ENCODE data around the gene CDKN2C.
"Not testable (repeated sequence)": the region's sequence is repeated elsewhere in the genome, so short reads cannot be mapped to it uniquely, and the experiment has no call there.

The CDKN2C gene

DNA sequence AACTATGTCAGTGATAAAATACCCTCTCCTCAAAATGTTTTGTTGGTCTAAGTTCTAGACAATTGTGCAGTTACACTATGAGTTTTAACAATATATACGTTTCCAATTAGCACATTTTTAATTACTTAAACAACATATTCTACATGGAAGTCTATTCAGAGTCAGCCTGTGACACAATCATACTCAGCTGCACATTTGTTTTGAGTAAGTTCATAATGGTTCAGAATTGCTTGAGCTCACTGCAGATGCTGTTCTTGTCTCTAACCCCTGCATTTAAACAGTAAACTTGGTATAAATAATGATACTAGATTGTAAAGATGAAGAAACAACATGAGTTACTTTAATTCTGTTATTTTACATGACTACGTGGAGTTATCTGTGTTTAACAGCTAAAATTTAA lies 30.6 kb downstream of the CDKN2C start:
- TF ChIP-seq, protein P1, sequence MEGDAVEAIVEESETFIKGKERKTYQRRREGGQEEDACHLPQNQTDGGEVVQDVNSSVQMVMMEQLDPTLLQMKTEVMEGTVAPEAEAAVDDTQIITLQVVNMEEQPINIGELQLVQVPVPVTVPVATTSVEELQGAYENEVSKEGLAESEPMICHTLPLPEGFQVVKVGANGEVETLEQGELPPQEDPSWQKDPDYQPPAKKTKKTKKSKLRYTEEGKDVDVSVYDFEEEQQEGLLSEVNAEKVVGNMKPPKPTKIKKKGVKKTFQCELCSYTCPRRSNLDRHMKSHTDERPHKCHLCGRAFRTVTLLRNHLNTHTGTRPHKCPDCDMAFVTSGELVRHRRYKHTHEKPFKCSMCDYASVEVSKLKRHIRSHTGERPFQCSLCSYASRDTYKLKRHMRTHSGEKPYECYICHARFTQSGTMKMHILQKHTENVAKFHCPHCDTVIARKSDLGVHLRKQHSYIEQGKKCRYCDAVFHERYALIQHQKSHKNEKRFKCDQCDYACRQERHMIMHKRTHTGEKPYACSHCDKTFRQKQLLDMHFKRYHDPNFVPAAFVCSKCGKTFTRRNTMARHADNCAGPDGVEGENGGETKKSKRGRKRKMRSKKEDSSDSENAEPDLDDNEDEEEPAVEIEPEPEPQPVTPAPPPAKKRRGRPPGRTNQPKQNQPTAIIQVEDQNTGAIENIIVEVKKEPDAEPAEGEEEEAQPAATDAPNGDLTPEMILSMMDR (IDR thresholded peaks at IDR 0.05; ENCODE audit: borderline replicate concordance, insufficient read depth, low read depth, low read length): no peak
- no peak overlapping the region for H3K4me3 ChIP-seq (ENCODE audit: low read depth, low read length)

DNA sequence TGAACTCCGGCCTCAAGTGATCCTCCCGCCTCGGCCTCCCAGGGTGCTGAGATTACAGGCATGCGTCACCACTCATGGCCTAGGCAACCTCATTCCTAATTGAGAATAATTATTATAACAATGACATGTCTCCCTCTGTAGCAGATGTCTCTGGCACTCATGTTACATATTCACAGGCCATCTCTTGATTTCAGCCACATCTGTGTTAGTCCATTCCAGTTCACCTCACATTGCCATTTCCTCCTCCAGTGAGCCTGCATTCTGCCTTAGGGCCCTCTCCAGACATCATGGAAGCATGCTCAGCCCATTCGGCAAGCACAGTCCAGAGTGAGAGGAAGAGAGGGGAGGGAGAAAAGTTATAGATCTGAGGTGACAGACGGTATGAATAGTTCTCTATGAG lies 32.5 kb downstream of the CDKN2C start:
- TF ChIP-seq, protein P1 (IDR thresholded peaks at IDR 0.05; ENCODE audit: borderline replicate concordance, insufficient read depth, low read depth, low read length): no peak
- H3K4me3 ChIP-seq (ENCODE audit: low read depth, low read length): no peak overlapping the region

DNA sequence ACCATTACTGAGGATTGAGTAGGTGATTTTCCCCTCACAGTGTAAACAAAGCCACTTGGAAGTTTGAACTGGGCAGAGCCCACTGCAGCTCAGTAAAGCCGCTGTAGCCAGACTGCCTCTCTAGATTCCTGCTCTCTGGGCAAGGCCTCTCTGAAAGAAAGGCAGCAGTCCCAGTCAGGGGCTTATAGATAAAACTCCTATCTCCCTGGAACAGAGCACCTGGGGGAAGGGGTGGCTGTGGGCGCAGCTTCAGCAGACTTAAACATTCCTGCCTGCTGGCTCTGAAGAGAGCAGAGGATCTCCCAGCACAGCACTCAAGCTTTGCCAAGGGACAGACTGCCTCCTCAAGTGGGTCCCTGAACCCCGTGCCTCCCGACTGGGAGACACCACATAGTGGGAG lies 35.5 kb downstream of the CDKN2C start:
- H3K4me3 ChIP-seq (ENCODE audit: low read depth, low read length): not testable (repeated sequence)

GRCh38 chr1:51009381-51009780 lies 39.3 kb downstream of the CDKN2C start:
- H3K4me3 ChIP-seq (ENCODE audit: low read depth, low read length): no peak overlapping the region
- TF ChIP-seq, protein P1 (IDR thresholded peaks at IDR 0.05; ENCODE audit: borderline replicate concordance, insufficient read depth, low read depth, low read length): no peak

DNA sequence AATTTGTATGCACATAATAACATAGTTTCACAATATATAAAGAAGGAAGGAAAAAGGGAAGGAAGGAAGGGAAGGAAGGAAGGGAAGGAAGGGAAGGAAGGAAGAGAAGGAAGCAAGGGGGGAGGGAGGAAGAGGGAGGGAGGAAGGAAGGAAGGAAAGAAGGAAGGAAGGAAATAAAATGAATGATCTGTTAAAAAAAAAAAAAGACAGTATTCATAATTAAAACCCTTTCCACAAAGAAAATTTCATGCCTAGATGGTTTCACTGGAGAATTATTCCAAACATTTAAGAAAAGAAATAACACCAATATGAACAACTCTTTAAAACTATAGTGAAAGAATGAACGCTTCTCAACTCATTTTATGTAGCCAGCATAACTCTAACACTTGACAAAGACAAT lies 44.8 kb downstream of the CDKN2C start:
- TF ChIP-seq, protein P1 (IDR thresholded peaks at IDR 0.05; ENCODE audit: borderline replicate concordance, insufficient read depth, low read depth, low read length): no peak
- H3K4me3 ChIP-seq (ENCODE audit: low read depth, low read length): no peak overlapping the region

GRCh38 chr1:51019811-51020210 lies 49.8 kb downstream of the CDKN2C start:
- TF ChIP-seq, protein P1 (IDR thresholded peaks at IDR 0.05; ENCODE audit: borderline replicate concordance, insufficient read depth, low read depth, low read length): no peak
- no peak overlapping the region for H3K4me3 ChIP-seq (ENCODE audit: low read depth, low read length)

Data from GM12875 (cell line).